NCI-H510A treated with DMSO at 0.1 percent for 48 hours (cell line): ENCODE data around the gene TMC2.
"Not testable (repeated sequence)": the region's sequence is repeated elsewhere in the genome, so short reads cannot be mapped to it uniquely, and the experiment has no call there.

ENCODE experiments used
- DNase-seq: peaks from one replicate; lab custom pipeline; 2025; lab: John Stamatoyannopoulos, UW

Gene TMC2

GRCh38 chr20:2663364-2663886, 127.1 kb downstream of the TMC2 start:
- no peak for DNase-seq

- DNase-seq = peak; percentile 95
These were observed 127.7 kb downstream of the TMC2 start, which contains the start of gene IDH3B for GRCh38 chr20:2663887-2664719. Gene IDH3B (minus strand): TSS chr20:2664216. CDS start chr20:2664188, 28 bp downstream.

- DNase-seq = no peak
These were observed 135.6 kb downstream of the TMC2 start for GRCh38 chr20:2671977-2672376.

- DNase-seq = no peak
These were observed 136.1 kb downstream of the TMC2 start for GRCh38 chr20:2672446-2672845.

GRCh38 chr20:2673453-2673852, 137.1 kb downstream of the TMC2 start:
- no peak for DNase-seq

GRCh38 chr20:2680046-2680445, 143.7 kb downstream of the TMC2 start:
- DNase-seq = no peak

- not testable (repeated sequence) for DNase-seq
These were observed 145.7 kb downstream of the TMC2 start for GRCh38 chr20:2682040-2682439.

GRCh38 chr20:2684817-2685216, 148.4 kb downstream of the TMC2 start:
- not testable (repeated sequence) for DNase-seq

GRCh38 chr20:2687514-2687913, 151.1 kb downstream of the TMC2 start:
- DNase-seq = no peak

GRCh38 chr20:2688041-2688591, 151.7 kb downstream of the TMC2 start:
- peak; percentile 80 for DNase-seq

GRCh38 chr20:2690213-2690612, 153.8 kb downstream of the TMC2 start:
- no peak for DNase-seq

- no peak for DNase-seq
These were observed 154.3 kb downstream of the TMC2 start for GRCh38 chr20:2690718-2691117.

GRCh38 chr20:2691127-2691526, 154.8 kb downstream of the TMC2 start:
- no peak for DNase-seq
